Sigmoid colon (tissue), 7 donors: ENCODE data around the gene ACSF2. TPM values are rescaled to one million over a fixed set of nuclear protein-coding genes. Genes with fewer than 3 reads are reported as not detected.

Source experiments
- DNase-seq: peaks from one replicate; pipeline ENCODE4 v3.0.0-alpha.2; 2019
- H3K27ac ChIP-seq, 4 donors: fragments of 200-600 bp; sonication (generic); one replicate each; pipeline ENCODE4 v1.5.1; 2016 to 2019; ENCODE audit warnings: mild to moderate bottlenecking in 1 of 4
- H3K27me3 ChIP-seq, 3 donors: fragments of 200-600 bp; sonication (generic); one replicate each; pipeline ENCODE4 v1.5.1; 2019; ENCODE audit warnings: mild to moderate bottlenecking in 1 of 3
- H3K36me3 ChIP-seq, 4 donors: fragments of 200-600 bp; sonication (generic); one replicate each; pipeline ENCODE4 v1.5.1; 2016 to 2019
- H3K4me1 ChIP-seq, 4 donors: fragments of 200-600 bp; sonication (generic); one replicate each; pipeline ENCODE4 v1.5.1; 2017 to 2019
- H3K4me3 ChIP-seq, 4 donors: fragments of 200-600 bp; sonication (generic); one replicate each; pipeline ENCODE4 v1.5.1; 2017 to 2019; ENCODE audit warnings: mild to moderate bottlenecking in 2 of 4, moderate library complexity in 1 of 4
- H3K9me3 ChIP-seq, 4 donors: fragments of 200-600 bp in 3 of 4; sonication (generic) in 3 of 4; one replicate each; pipeline versions ENCODE4 v1.5.1 to v1.6.1; 2013 to 2019
- EP300 ChIP-seq, 4 donors: sonication (generic); formaldehyde crosslinking; IDR thresholded peaks; one replicate each; pipeline ENCODE4 v1.6.1; 2017; ENCODE audit warnings: antibody characterized with exemption in 4 of 4
- POLR2A ChIP-seq, 2 donors: fragments of 450-650 bp; IDR thresholded peaks; one replicate each; pipeline ENCODE4 v1.6.1; 2016; ENCODE audit warnings: antibody characterized with exemption in 2 of 2, mild to moderate bottlenecking in 2 of 2, moderate library complexity in 2 of 2
- POLR2AphosphoS5 ChIP-seq, 4 donors: sonication (generic); formaldehyde crosslinking; IDR thresholded peaks; one replicate each; pipeline ENCODE4 v1.6.1; 2017; ENCODE audit warnings: antibody characterized with exemption in 4 of 4
- WGBS, 2 donors: extraction: QIAGEN DNeasy Blood & Tissue Kit; methylation state at CpG; one replicate each; pipeline ENCODE4 v1.1.7; 2013; 5-methylcytosine and 5-hydroxymethylcytosine counted together
- intact Hi-C: fragments of 100-400 bp; cut with DNase I; formaldehyde crosslinking; loops from one replicate; pipeline ENCODE4 v1.15.1; 2023
- polyA plus RNA-seq, 3 donors: library from polyadenylated mRNA; stranded (reverse); fragments of 200-250 nt; gene quantifications; one replicate each; pipeline ENCODE4 v1.2.3, GENCODE V29; 2013
- total RNA-seq, 4 donors: library from RNA; depleted of rRNA; stranded (reverse); fragments of >200 nt; gene quantifications; one replicate each; pipeline ENCODE4 v1.1.0, GENCODE V29; 2016
- TF ChIP-seq, protein P1 (sequence below), 4 experiments: fragments of 450-650 bp in 3 of 4; fragments of 200-600 bp in 1 of 4; IDR thresholded peaks; one replicate each; pipeline ENCODE4 v1.5.1; 2016 to 2019; ENCODE audit warnings: antibody characterized with exemption in 4 of 4, mild to moderate bottlenecking in 3 of 4, moderate library complexity in 2 of 4
- donor health status: healthy with polysubstance abuse.
- donor health status: Bipolar disorder and iron deficiency.
- donor health status: healthy.

Gene ACSF2
- total and polyA plus RNA-seq, 7 donors: 8.2 to 61.7 (median 28.5) TPM

DNA sequence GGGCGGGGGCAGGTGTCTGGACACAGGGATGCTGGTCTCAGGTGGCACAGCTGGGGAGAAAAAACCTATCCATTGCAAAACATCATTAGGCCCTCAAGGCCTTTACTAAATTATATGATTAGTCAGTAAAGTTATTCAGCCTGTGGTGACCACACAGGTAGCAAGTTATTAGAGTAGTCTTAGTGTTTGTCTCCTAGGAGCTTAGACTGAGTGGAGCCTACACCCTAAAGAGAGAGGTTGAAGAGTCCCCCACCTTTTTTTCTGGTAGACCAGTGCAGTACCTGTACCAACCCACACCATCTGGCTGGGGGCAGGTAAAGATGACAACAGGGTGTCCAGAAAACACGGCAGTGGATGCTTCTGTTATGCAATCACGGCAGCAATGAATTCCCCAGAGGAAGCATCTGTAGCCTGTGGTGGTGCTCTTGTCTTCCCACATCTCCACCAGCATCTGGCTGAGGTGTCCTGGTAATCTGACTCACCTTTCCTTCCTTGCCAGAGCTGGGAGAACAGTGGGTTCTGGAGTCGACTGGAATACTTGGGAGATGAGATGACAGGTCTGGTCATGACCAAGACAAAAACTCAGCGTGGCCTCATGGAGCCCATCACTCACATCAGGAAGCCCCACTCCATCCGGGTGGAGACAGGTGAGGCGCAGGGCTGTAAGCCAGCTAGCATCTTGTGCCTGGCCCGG lies 93.3 kb downstream of the ACSF2 start:
- Histone ChIP-seq H3K4me1 (peaks cover 0 to 15% (median 10%) of the 10 kb centered on the region in 4 donors), H3K27ac (peak overlapping the region in 1 of 4 donors; percentile 34), H3K9me3 (no peaks in the 10 kb centered on the region), H3K27me3 (no peaks in the 10 kb centered on the region), H3K36me3 (no peaks in the 10 kb centered on the region), H3K4me3 (no peak overlapping the region)
- 90 to 92% methylated on average over 8 of the region's 8 CpGs for WGBS, 2 donors
- no peak for DNase-seq
- intact Hi-C loops: no loop called here
- TF ChIP-seq EP300 (IDR thresholded peaks at IDR 0.05) (no peak), POLR2A (IDR thresholded peaks at IDR 0.05) (no peak), POLR2AphosphoS5 (IDR thresholded peaks at IDR 0.05) (no peak)
- TF ChIP-seq, protein P1, sequence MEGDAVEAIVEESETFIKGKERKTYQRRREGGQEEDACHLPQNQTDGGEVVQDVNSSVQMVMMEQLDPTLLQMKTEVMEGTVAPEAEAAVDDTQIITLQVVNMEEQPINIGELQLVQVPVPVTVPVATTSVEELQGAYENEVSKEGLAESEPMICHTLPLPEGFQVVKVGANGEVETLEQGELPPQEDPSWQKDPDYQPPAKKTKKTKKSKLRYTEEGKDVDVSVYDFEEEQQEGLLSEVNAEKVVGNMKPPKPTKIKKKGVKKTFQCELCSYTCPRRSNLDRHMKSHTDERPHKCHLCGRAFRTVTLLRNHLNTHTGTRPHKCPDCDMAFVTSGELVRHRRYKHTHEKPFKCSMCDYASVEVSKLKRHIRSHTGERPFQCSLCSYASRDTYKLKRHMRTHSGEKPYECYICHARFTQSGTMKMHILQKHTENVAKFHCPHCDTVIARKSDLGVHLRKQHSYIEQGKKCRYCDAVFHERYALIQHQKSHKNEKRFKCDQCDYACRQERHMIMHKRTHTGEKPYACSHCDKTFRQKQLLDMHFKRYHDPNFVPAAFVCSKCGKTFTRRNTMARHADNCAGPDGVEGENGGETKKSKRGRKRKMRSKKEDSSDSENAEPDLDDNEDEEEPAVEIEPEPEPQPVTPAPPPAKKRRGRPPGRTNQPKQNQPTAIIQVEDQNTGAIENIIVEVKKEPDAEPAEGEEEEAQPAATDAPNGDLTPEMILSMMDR (IDR thresholded peaks at IDR 0.05): no peak

DNA sequence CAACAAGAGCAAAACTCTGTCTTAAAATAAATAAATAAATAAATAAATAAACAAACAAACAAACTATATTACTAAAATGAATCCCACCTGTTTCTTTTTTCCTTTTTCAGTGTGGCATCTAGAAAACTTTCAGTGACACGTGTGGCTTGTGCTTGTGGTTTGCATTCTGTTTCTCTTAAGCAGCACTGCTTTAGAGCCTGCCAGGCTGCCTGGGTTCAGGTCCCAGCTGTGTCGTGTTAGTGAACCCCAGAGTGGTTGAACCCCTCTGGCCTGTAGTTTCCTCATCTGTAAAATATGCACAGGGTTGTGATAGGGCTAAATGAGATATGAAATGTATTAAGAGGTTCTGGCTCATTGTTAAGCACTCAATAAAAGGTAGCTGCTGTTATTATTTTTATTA lies 94.5 kb downstream of the ACSF2 start:
- 79 to 86% methylated on average over 2 of the region's 2 CpGs for WGBS, 2 donors
- Histone ChIP-seq H3K4me1 (peaks cover 0 to 4% (median under 1%) of the 10 kb centered on the region in 4 donors), H3K27me3 (no peaks in the 10 kb centered on the region), H3K4me3 (no peak overlapping the region), H3K9me3 (no peaks in the 10 kb centered on the region), H3K36me3 (no peaks in the 10 kb centered on the region), H3K27ac (no peak overlapping the region)
- DNase-seq: no peak
- intact Hi-C loops: no loop called here
- TF ChIP-seq EP300 (IDR thresholded peaks at IDR 0.05) (no peak), POLR2A (IDR thresholded peaks at IDR 0.05) (no peak), POLR2AphosphoS5 (IDR thresholded peaks at IDR 0.05) (no peak)
- TF ChIP-seq, protein P1 (IDR thresholded peaks at IDR 0.05): no peak

DNA sequence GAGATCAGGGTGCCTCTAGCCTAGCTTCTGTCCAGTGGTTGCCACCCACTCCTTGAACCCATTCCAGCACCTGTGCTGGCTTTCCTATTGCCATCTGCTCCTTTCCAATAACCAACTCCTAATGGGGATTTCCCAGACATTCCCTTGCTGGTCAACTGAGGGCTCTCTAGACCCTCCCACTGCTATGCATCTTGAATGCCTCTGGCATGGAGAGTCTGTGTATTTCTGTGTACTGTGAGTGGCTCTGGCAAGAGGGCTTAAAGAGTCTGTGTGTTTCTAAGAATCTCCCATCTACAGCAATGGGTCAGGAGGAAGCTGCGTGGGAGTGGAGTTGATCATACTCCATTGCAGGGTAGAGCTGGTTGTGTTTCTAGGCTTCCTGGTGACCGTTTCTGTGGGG lies 95.5 kb downstream of the ACSF2 start:
- H3K36me3 ChIP-seq: no peaks in the 10 kb centered on the region
- no peak for DNase-seq
- TF ChIP-seq, protein P1 (IDR thresholded peaks at IDR 0.05): no peak
- no peak for TF ChIP-seq EP300 (IDR thresholded peaks at IDR 0.05)
- TF ChIP-seq POLR2A (IDR thresholded peaks at IDR 0.05): no peak
- TF ChIP-seq POLR2AphosphoS5 (IDR thresholded peaks at IDR 0.05): no peak
- intact Hi-C loops: no loop called here
- H3K4me3 ChIP-seq: no peak overlapping the region
- no peaks in the 10 kb centered on the region for H3K27me3 ChIP-seq
- H3K9me3 ChIP-seq: no peaks in the 10 kb centered on the region
- 68 to 76% methylated on average over 2 of the region's 2 CpGs for WGBS, 2 donors
- H3K27ac ChIP-seq: no peak overlapping the region
- no peaks in the 10 kb centered on the region for H3K4me1 ChIP-seq

DNA sequence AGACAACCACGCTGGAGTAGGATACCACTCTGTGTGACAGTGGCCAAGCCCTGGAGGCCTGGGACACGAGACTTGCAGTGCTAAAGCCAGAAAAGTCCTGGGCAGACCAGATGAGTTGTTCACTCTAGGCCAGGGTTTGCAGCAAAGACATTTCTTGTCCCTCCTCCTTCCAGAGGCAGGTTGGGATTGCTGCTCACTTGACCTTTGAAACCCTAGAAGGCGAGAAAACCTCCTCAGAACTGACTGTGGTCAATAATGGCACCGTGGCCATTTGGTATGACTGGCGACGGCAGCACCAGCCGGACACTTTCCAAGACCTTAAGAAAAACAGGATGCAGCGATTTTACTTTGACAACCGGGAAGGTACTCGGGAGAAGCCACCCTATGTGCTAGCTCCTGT lies 96.7 kb downstream of the ACSF2 start:
- DNase-seq: no peak
- Histone ChIP-seq H3K27me3 (no peaks in the 10 kb centered on the region), H3K4me1 (no peaks in the 10 kb centered on the region), H3K4me3 (no peak overlapping the region), H3K36me3 (no peaks in the 10 kb centered on the region), H3K9me3 (no peaks in the 10 kb centered on the region), H3K27ac (no peak overlapping the region)
- TF ChIP-seq POLR2AphosphoS5 (IDR thresholded peaks at IDR 0.05): no peak
- no peak for TF ChIP-seq POLR2A (IDR thresholded peaks at IDR 0.05)
- TF ChIP-seq, protein P1 (IDR thresholded peaks at IDR 0.05): no peak
- TF ChIP-seq EP300 (IDR thresholded peaks at IDR 0.05): no peak
- intact Hi-C loops: no loop called here
- WGBS, 2 donors: 91 to 93% methylated on average over 10 of the region's 10 CpGs

DNA sequence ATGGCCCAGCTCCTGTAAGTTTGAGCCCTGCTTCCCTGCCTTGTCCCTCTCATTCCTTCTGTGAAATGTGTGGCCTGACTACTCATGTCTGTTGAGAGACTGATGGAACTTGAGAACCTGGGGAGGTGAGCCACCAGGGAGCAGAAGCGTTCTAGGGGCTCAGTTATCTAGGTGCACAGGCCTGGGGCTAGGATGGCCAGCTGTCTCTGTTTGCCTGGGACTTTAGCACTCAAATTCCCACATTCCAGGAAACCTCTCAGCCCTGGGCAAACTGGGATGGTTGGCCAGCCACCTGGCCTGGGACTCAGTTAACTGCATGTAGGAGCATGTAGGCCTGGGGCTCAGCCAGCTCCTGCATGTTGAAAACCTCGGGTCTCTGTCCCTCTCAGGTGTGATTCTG lies 97.2 kb downstream of the ACSF2 start:
- Histone ChIP-seq H3K4me1 (no peaks in the 10 kb centered on the region), H3K27me3 (no peaks in the 10 kb centered on the region), H3K4me3 (no peak overlapping the region), H3K36me3 (no peaks in the 10 kb centered on the region), H3K27ac (no peak overlapping the region), H3K9me3 (no peaks in the 10 kb centered on the region)
- intact Hi-C loops: no loop called here
- 81 to 85% methylated on average over 2 of the region's 2 CpGs for WGBS, 2 donors
- DNase-seq: no peak
- TF ChIP-seq POLR2A (IDR thresholded peaks at IDR 0.05) (no peak), EP300 (IDR thresholded peaks at IDR 0.05) (no peak), POLR2AphosphoS5 (IDR thresholded peaks at IDR 0.05) (no peak)
- TF ChIP-seq, protein P1 (IDR thresholded peaks at IDR 0.05): no peak
